ENCODE results near the gene BCDIN3D.
"Not testable (repeated sequence)": the region's sequence is repeated elsewhere in the genome, so short reads cannot be mapped to it uniquely, and the experiment has no call there.

The BCDIN3D gene, protein sequence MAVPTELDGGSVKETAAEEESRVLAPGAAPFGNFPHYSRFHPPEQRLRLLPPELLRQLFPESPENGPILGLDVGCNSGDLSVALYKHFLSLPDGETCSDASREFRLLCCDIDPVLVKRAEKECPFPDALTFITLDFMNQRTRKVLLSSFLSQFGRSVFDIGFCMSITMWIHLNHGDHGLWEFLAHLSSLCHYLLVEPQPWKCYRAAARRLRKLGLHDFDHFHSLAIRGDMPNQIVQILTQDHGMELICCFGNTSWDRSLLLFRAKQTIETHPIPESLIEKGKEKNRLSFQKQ

DNA sequence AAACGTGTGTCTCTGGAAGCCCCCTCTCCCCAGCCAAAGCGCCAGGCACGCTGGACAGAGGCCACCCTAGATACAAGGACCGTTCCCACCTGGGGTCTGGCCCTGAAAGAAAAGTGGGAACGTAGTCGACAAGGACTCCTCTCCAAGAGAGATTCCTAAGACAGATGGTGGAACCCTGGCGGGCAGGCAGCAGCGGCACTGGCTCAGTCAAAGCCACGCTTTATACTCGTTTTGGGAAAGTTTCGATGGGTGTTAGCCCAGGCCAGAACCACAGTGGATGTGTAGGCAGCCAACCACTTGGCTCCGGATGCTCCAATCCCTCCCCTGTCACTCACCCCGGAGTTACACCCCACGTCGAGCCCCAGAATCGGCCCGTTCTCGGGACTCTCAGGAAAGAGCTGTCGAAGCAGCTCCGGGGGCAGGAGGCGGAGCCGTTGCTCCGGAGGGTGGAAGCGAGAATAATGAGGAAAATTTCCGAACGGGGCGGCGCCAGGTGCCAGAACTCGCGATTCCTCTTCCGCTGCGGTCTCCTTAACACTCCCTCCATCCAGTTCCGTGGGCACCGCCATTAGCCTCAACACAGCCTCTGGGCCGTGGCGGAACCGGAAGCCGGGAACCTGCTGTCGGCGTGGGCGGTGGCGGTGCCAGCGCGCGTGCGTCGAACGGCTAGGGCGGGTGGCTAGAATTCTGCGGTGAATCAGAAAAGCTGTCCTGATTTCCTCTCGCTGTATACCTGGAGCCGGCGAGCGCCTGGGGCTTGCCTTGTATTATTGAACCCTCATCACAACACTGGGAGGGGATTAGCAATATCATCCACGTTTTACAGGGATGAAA, at the start of gene BCDIN3D:
Gene BCDIN3D, minus strand, starts transcription at position 588 of the 834 bp plus-strand sequence. Its CDS starts 19 bp downstream, at position 569.
- DNase-seq (ENCODE audit: low read depth, low spot score), result peak; percentile 89

DNA sequence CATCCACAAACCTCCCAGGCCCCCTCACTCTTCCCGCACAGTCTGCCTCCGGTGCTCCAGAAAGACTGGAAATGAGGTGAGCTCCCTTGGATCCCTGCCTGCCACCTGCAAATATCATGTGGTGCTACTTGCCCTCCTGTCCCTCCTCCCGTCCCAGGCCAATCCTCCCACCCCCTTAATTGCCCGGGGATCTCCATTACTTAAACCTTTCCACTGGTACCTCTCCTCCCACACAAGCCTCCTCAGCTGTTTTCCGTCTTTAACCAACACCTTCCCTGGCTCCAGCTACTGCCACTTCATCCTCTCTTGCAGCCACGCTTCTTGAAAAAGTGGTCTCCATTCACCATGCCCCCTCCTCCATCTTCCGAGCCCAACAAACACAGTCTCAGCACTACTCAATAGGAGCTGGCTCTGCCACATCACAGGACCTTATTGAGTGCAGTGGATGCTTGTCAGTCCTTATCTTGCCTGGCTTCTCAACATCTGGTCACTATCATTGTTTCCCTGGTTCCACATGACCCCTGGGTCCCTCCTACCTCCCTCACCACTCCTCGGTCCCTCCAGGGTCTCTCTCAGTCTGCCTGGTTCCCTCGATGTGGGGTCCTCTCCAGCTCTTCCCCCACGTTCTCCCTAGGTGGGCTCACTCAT, 49.3 kb upstream of the BCDIN3D start:
- no peak for DNase-seq (ENCODE audit: low read depth, low spot score)

DNA sequence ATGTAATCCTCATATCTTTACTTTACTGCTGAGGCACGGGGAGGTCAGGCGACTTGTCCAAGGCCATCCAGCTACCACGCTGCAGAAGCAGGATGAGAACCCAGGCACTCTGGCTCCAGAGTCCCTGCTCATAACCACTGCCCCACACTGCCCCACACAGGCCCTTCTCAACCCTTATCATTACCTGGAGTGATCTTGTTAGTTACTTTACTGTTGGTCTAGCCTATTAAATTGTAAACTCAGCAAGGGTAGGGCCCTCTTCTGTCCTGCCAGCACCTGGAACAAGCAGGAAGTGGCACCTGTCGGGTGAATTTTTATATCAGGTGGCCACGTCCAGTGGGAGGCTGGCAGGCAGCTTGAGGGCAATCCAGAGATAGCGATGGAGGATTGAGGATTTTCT, 48.6 kb upstream of the BCDIN3D start:
- DNase-seq (ENCODE audit: low read depth, low spot score), result no peak

DNA sequence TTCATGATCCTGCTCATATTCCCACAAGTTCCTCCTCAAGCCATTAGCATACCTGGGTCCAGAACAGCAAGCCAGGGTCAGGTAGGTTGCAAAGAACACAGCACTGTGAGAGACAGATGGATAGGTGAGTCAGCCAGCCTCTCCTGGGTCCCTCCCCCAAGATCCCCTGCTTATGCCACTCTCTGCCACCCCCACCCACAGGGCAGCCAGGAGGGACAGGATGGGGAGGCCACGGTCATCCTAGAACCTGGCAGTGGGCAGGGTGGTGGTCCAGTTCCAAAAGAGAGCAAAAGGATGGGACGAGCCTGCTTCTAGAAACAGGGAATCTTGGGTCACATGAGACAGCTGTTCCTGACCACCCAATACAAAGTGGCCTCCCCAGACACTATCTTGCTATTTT, 48.1 kb upstream of the BCDIN3D start:
- DNase-seq (ENCODE audit: low read depth, low spot score), result no peak

DNA sequence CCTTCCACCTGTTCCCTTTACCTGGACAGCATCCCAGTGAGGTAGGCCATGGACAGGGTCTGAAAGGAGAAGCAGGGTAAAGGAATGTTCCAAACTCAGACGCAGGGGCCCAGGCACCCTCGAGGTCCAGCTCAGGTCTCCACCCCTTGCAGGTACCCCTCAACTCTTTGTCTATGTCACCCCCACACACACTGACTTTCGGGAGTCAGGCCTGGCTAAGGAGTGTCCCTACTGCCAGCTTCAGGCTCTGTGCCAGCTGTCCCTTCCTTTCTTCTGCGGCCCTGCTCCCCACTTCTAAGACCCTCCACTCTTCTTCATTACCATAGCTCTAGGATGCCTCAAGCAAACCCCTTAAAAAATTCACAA, 47.2 kb upstream of the BCDIN3D start:
- DNase-seq (ENCODE audit: low read depth, low spot score), result no peak

DNA sequence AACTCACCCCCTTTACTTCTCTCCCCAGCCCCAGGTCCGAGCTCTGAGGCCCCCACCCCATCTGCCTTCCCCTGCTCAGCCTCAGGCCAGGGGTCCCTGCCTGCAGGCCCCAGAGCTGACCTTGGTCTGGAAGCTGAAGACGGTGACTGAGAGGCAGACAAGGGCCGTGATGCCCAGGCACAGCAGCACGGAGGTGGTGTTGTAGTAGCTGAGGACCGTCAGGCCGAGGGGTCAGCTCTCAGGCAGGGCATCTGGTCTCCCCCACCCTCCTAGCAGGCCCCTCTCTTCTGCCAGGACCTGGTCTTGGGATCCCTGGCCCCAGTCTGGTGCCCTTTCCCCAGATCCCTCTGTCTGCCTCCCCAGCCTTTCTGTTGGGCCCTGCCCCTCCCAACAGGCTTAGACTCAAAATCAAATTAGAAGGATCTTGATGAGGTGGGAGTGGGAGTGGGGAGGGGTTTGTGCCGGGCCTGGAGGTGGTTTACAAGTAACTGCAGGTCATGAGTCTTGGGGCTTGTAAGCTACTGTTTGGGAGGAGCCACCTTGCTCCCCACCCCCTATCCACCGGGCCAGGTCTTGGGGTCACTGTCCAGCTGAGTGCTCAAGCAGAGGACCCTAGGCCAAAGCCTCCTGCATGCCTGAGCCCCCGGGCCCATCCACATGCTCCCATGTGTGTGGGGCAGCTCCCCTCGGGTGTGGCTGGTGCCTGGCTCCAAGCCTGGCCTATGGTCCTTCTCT, 46.6 kb upstream of the BCDIN3D start:
- DNase-seq (ENCODE audit: low read depth, low spot score), result no peak

DNA sequence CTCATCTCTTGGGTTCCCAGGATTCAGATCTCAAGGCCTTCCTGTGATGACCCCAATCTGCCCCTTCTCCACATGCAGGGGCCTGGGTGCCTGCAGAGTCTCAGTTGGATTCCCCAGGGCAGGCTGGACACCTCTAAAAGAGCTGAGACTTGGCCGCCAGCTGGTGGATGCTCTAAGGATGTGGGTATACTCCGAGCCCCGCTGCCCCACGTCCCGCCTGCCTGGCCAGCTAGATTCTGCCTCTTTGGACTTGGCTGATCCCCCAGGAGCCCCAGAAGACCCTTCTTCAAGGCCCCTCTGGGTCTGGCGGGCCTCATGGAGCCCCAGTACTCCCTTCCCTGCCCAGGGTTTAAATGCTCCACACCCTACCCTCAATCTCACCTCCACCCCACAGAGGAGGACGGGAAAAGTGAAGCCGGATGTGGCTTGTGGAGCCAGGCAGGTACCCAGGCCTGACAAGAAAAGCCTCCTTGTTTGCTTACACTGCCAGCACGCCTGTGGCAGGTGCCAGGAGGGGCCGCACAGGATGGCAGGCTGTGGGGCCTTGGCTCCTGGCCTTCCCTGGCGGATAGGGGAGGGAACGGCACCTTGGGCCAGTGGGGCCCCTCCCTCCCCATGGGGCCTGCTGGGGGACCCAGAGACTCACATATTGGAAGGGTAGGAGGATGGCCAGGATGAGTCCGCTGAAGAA, 45.7 kb upstream of the BCDIN3D start:
- DNase-seq (ENCODE audit: low read depth, low spot score), result no peak

DNA sequence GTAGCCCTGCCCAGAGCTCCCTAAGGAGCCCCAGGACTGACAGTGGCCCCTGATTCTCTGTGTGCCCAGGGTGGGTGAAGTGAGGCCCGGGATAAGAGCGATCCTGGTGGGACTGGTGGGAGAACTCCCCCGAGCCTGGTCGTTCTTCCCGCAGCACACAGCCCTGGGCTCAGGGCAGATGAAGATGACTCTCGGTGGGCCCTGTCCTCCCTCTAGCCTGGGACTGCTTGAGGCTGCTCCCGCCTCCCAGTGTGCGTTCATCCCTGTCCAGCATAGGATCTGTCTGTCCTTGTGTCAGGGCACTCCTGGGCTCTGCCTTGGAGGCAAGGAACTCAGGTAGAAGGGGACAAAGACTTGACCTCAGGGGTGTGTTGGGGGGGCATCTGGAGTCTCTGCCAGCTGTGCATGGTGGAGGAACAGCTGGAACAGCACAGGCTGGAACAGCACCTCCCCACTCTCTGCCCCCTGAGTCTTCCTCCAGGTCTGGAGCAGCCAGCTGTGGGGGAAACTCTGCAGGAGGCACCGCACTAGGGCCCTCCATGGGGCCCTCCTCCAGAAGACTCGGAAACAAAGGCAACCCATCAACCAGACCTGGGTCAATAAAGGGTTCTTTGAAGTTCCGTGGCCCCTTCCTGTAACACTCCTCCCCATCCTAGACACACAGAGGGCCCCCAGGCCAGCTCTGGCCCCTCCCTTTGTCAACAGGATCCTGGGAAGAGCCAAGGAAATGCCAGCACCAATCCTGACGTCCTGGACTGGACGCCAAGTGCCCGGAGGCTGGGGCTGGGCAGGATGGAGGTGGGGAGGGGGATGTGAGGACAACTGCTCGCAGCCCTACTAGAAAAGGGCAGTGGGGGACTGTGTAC, 44.9 kb upstream of the BCDIN3D start:
- DNase-seq (ENCODE audit: low read depth, low spot score), result no peak

DNA sequence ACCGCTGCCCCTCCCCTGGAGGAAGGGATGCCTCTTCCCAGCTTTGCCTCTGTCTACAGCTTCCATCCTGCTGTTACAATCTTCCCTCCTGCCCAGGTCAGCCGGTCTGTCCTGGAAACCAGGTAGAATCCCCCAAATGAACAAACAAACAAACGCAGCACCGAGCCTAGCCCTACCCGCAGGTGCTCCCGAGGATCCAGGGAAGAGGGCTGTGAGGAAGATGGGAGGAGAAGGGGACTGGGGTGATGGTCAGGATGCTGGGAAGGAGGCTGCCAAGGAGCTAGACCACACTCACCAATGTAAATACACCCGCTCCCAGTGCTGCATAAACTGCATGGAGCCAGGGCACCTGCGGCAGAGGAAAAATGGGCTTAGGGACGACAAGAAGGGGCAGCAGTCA, 44.2 kb upstream of the BCDIN3D start:
- no peak for DNase-seq (ENCODE audit: low read depth, low spot score)

DNA sequence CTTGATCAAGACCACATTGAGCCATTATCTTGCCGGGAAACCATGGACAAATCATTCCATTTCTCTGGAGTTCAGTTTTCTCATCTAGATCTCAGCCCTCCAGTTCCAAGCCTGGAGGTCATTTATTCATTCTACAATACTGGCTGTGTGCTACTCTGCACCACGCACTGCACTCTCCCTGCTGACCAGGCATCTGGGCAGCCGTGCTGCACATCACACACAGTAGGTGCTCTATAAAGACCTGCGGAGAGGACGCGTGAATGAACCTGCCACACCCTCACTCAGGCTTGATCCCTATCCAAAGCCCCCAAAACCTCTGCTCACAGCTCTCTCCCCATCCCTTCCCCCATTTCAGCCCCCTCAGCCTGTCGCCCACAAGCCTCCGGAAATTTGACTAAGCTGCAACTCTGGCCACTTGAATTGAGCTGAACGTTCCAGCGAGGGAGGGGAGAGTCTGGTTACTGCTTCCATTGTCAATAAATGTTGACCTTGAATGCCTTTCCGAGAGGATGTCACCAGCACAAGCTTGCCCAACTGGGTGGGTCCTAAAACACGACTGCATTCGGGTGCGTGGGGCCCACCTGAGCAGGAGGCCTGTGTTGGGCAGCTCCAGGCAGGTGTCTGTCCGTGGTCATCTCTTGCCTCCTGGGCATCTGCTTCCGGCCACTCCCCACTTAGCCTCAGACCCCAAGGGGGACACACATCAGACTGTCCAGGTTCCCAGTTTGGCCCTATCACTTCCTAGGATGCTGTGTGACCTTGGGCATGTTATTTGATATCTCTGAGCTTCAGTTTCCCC, 43.0 kb upstream of the BCDIN3D start:
- no peak for DNase-seq (ENCODE audit: low read depth, low spot score)

DNA sequence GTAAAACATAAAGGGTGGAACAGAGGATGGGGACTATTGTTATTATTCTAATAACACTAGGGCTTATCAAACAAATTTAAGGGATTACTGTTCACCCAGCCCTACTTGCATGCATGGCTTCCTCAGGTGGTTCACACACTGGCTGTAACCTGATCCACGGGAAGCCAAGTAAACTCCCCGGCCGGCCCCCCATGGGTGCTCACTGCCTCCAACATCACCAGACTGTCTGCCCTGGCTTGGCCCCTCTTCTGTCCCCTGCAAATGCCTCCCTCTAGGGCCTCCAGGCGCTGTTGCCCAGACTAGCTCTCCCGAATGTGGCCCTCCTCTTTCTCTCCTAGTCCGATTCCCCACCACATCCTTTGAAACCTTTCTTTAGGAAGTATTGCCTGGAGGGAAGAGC, 42.2 kb upstream of the BCDIN3D start:
- DNase-seq (ENCODE audit: low read depth, low spot score), result no peak

DNA sequence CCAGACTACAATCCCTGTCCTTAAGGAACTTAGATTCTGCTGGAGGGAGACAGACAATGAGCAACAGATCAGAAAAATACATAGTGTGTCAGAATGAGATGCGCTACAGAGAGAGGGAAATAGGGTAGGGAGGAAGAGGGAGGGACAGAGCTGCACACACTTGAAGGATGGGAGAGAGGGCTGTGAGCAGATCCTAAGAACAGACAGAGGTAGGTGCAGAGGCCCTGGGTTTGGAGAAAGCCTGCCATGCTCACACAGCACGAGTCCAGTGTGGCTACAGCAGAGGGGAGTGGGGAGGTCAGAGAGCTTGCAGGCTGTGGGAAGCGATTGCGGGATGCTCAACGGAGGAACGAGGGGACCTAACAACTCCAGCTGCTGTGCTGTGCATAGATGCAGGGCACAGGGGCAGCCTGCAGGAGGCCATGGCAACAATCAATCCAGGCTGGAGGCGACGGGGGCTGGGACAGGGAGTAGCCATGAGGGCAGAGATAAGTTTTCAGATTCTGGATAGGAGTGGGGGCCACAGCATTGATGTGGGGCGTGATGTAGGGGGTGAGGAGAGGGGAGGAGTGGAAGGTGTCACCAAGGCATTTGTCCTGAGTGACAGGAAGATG, 40.1 kb upstream of the BCDIN3D start:
- no peak for DNase-seq (ENCODE audit: low read depth, low spot score)

DNA sequence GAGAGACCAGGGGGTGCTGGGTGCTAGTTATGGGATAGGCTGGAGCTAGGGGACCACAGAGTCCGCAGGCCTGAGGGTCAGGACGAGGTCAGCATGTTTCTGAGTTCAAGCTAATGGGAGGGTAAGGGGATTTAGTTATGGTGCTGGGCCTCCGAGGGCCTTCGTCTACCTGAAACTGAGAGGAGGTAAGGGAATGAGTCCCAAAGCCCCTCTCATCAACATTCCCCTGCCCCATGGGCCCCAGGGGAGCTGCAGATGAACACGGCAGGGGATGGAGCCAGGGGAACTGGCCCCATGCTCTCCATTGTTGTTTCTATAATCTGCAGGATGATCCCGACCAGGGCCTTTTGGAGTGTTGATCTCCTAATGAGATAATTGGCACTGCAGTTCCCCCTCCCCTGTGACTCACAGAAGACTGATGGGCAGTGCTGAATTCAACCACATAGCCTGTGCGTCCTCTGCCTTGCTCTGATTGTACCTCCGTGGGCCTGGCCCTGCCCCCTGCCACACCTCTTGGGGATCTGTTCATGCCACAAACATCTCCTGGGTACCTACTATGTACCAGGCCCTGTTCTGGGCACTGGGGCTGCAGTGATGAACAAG, 39.4 kb upstream of the BCDIN3D start:
- DNase-seq (ENCODE audit: low read depth, low spot score), result no peak

DNA sequence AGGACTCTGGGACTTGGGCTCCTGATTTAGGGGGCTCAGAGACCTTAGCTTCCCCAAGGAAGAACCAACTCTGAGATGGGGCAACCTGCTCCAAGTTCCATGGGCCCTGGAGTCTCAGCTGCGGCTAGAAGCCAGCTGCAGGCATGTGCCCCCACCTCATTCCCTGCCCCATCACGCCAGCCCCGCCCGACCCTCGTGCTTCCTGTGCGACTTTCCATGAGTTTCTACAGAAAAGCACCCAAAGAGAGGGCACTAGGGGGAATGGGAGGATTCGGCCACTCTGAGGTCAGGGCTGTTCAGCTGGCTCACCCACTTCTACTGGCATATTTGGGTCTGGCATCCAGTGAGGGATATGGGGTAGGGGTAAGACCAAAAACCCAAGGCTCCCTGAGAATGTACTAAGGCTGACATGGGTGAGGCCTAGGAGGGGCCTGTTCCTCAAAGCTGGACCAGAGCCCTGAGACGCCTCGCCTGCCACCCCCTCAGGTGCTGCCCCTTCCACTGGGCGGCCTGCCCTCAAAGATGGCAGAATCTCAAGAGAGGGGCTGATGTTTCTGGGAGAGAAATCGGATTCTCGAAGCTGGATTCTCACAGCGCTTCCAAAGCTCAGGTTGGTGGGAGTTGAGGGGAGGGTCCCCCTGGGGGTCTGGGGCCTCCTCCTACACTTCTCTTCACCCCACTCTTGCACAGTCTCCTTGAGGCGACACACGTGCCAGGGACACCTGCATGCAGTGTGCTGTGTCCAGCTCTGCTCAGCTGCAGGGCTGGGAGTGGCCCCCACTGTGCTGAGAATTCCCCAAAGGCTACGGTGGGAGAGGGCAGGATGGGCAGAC, 38.7 kb upstream of the BCDIN3D start:
- DNase-seq (ENCODE audit: low read depth, low spot score), result no peak

DNA sequence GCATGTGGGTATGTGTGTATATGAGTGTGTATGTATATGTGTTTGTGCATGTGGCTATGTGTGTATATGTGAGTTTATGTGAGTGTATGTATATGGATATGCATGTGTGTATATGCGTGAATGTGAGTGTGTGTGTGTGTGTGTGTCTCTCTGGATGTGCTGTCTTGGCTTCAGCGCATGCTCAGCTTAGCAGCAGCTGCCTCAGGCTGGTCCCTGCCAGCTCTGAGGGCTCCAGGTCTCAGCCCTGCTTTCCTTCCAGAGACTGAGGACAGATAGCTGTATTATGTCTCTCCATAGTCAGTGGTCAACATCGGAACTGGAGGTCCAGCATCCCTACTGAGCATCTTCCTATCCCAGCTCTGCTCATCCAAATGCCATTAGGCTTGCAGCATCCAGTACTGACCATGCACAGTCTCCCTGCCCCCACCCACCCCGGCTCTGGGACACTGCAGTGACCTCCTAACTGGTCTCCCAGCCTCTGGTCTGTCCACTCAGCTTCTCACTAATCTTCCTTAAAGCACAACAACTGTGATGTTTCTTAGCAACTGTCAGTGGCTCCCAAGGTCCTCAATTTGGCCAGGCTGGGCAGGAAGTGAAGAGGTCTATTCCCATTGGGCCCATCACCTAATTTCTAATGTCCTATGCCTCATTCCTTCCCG, 38.0 kb upstream of the BCDIN3D start:
- DNase-seq (ENCODE audit: low read depth, low spot score), result no peak

DNA sequence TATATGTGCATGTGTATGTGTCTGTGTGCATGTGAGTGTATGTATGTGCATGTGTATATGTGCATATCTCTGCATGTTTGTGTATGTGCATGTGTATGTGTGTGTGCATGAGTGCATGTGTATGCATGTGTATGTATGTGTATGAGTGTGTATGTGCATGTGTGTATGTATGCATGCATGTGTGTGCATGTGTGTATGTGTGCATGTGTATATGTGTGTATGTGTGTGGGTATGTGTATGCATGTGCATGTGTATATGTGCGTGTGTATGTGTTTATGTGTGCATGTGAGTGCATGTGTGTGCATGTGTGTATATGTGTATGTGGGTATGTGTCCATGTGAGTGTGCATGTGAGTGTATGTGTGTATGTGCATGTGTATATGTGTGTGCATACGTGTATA, 36.2 kb upstream of the BCDIN3D start:
- DNase-seq (ENCODE audit: low read depth, low spot score), result not testable (repeated sequence)

DNA sequence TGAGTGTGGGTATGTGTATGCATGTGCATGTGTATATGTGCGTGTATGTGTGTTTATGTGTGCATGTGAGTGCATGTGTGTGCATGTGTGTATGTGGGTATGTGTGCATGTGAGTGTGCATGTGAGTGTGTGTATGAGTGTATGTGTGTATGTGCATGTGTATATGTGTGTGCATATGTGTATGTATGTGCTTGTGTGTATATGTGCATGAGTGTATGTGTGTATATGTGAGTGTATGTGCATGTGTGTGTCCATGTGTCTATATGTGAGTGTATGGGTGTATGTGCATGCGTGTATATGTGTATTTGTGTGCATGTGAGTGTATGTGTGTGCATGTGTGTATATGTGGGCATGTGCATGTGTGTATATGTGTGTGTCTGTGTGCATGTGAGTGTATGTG, 35.1 kb upstream of the BCDIN3D start:
- DNase-seq (ENCODE audit: low read depth, low spot score), result no peak

Data from activated CD4-positive, CD25-positive, alpha-beta regulatory T cell treated with anti-CD3 and anti-CD28 coated beads, Interleukin-2, amount 50 U/mL, for 16 hours (primary cell).